Measurements from ENCODE around the gene LEFTY2.
"Not testable (repeated sequence)": the region's sequence is repeated elsewhere in the genome, so short reads cannot be mapped to it uniquely, and the experiment has no call there.

LEFTY2 gene

GRCh38 chr1:225899044-225899925 is 41.7 kb downstream of the LEFTY2 start:
- no peak for DNase-seq

GRCh38 chr1:225897595-225898514 is 43.2 kb downstream of the LEFTY2 start:
- DNase-seq, result peak; percentile 16

GRCh38 chr1:225896937-225897549 is 44.0 kb downstream of the LEFTY2 start:
- DNase-seq, result no peak

- DNase-seq, result no peak
Measured at GRCh38 chr1:225896494-225896893, 44.5 kb downstream of the LEFTY2 start.

GRCh38 chr1:225892307-225892706 is 48.7 kb downstream of the LEFTY2 start:
- no peak for DNase-seq

- no peak for DNase-seq
Measured at GRCh38 chr1:225891229-225891972, 49.6 kb downstream of the LEFTY2 start.

GRCh38 chr1:225890346-225891228 is 50.4 kb downstream of the LEFTY2 start:
- DNase-seq, result no peak

GRCh38 chr1:225889743-225890142 is 51.3 kb downstream of the LEFTY2 start:
- DNase-seq, result no peak

- no peak for DNase-seq
Measured at GRCh38 chr1:225888898-225889601, 52.0 kb downstream of the LEFTY2 start, which contains the start of gene LEFTY1. Gene LEFTY1, minus strand, starts transcription at chr1:225889146. Its CDS starts 80 bp downstream, at chr1:225889066.

GRCh38 chr1:225888289-225888897 is 52.6 kb downstream of the LEFTY2 start:
- DNase-seq, result no peak

GRCh38 chr1:225887554-225888288 is 53.3 kb downstream of the LEFTY2 start:
- DNase-seq, result not testable (repeated sequence)

GRCh38 chr1:225887030-225887314 is 54.0 kb downstream of the LEFTY2 start:
- no peak for DNase-seq

Data from NCI-H1436 treated with DMSO at 0.1 percent for 48 hours (cell line).